Natural killer cell (primary cell): ENCODE measurements around the gene MED8. TPM values are rescaled to one million over a fixed set of nuclear protein-coding genes. Genes with fewer than 3 reads are reported as not detected.
A peak's percentile ranks its signal among the peaks of the same experiment; 100 is the strongest.

Source experiments
- ATAC-seq, 3 donors: fragments of 150-1000 bp in 2 of 3; fragments of 200-7000 bp in 1 of 3; cut with Tn5 transposase; 1 replicate in 1 of 3; 2 replicates in 2 of 3; pipeline ENCODE4 v1.10.0; 2021; ENCODE audit warnings: mild to moderate bottlenecking in 2 of 3, moderate library complexity in 2 of 3
- DNase-seq, 2 donors: peaks; one replicate each; pipeline versions ENCODE4 v3.0.0 to v3.0.0-alpha.2; 2013 to 2021; ENCODE audit warnings: mixed read lengths in 1 of 2
- H3K27ac ChIP-seq: one replicate; pipeline ENCODE4 v1.5.1; 2013; ENCODE audit warnings: mild to moderate bottlenecking, low read length
- H3K27me3 ChIP-seq: one replicate; pipeline ENCODE4 v1.6.1; 2013; ENCODE audit warnings: low read length; ENCODE audit not compliant: control insufficient read depth, insufficient read depth
- H3K36me3 ChIP-seq: one replicate; pipeline ENCODE4 v1.6.1; 2013; ENCODE audit warnings: low read length; ENCODE audit not compliant: control insufficient read depth, insufficient read depth
- H3K4me1 ChIP-seq: one replicate; pipeline ENCODE4 v1.6.1; 2013; ENCODE audit warnings: low read length; ENCODE audit not compliant: control insufficient read depth, insufficient read depth
- H3K4me3 ChIP-seq: one replicate; pipeline ENCODE4 v1.5.1; 2013; ENCODE audit warnings: low read length
- H3K9me3 ChIP-seq: one replicate; pipeline ENCODE4 v1.6.1; 2013; ENCODE audit warnings: low read length; ENCODE audit not compliant: control insufficient read depth, insufficient read depth
- H3K27ac Mint-ChIP-seq, 2 donors: one replicate each; pipeline ENCODE4 v1.8.0; 2022; ENCODE audit warnings: mild to moderate bottlenecking in 2 of 2, mixed read lengths in 2 of 2, moderate library complexity in 1 of 2
- H3K27me3 Mint-ChIP-seq, 2 donors: one replicate each; pipeline ENCODE4 v1.8.0; 2022; ENCODE audit warnings: low read depth in 2 of 2, mixed read lengths in 2 of 2
- H3K36me3 Mint-ChIP-seq: one replicate; pipeline ENCODE4 v1.8.0; 2022; ENCODE audit warnings: mixed read lengths
- H3K4me1 Mint-ChIP-seq, 2 donors: one replicate each; pipeline ENCODE4 v1.8.0; 2022; ENCODE audit warnings: mixed read lengths in 2 of 2
- H3K4me3 Mint-ChIP-seq: one replicate; pipeline ENCODE4 v1.8.0; 2022; ENCODE audit warnings: mild to moderate bottlenecking, moderate library complexity, mixed read lengths
- H3K9me3 Mint-ChIP-seq, 2 donors: one replicate each; pipeline ENCODE4 v1.8.0; 2022; ENCODE audit warnings: mixed read lengths in 2 of 2
- CTCF ChIP-seq: fragments of 200-600 bp; IDR thresholded peaks from one replicate; pipeline ENCODE4 v1.8.0; 2022; ENCODE audit warnings: antibody characterized with exemption
- WGBS: methylation state at CpG from one replicate; pipeline ENCODE4 v1.1.7; 2013; ENCODE audit warnings: missing lambda C conversion rate; ENCODE audit not compliant: insufficient coverage; 5-methylcytosine and 5-hydroxymethylcytosine counted together
- intact Hi-C: fragments of 100-400 bp; cut with micrococcal nuclease; formaldehyde crosslinking; loops from one replicate; pipeline ENCODE4 v1.14.2; 2022
- total RNA-seq, 4 donors: library from RNA; stranded (reverse); fragments of 120-200 nt in 1 of 4; gene quantifications; one replicate each; pipeline versions ENCODE4 v1.2.3 to v1.2.4, GENCODE V29; 2013 to 2022

Gene MED8
- total RNA-seq, 3 donors from 2014 or later (not counting 1 experiment from before 2014, with no cell fraction given) = 17.8 to 26.8 (median 22.0) TPM

- WGBS = no CpG with 5 or more reads among the region's 1 CpG
- intact Hi-C loops = no loop called here
- no peak for ATAC-seq
Observed at GRCh38 chr1:43350976-43351375, 38.6 kb downstream of the MED8 start.

GRCh38 chr1:43349594-43350306 lies 39.9 kb downstream of the MED8 start:
- H3K9me3 ChIP-seq = no peaks in the 10 kb centered on the region
- no peaks in the 10 kb centered on the region for H3K27me3 Mint-ChIP-seq
- TF ChIP-seq CTCF = no peak
- peaks cover 8 to 12% of the 10 kb centered on the region in 2 donors for H3K4me1 Mint-ChIP-seq
- H3K36me3 ChIP-seq = no peaks in the 10 kb centered on the region
- ATAC-seq = no peak
- no peak overlapping the region for H3K4me3 ChIP-seq
- H3K27ac Mint-ChIP-seq = peak overlapping the region; percentile 51 to 88
- no peaks in the 10 kb centered on the region for H3K9me3 Mint-ChIP-seq
- peaks cover 4% of the 10 kb centered on the region for H3K4me1 ChIP-seq
- H3K27me3 ChIP-seq = no peaks in the 10 kb centered on the region
- intact Hi-C loops = no loop called here
- H3K36me3 Mint-ChIP-seq = no peaks in the 10 kb centered on the region
- 85% methylated on average over 10 of the region's 11 CpGs for WGBS
- DNase-seq = no peak
- peak overlapping the region; percentile 67 for H3K27ac ChIP-seq
- H3K4me3 Mint-ChIP-seq = peak overlapping the region; percentile 71

More at GRCh38 chr1:43350976-43351375, 38.6 kb downstream of the MED8 start:
- Histone ChIP-seq H3K27me3 (no peaks in the 10 kb centered on the region), H3K36me3 (no peaks in the 10 kb centered on the region), H3K4me3 (no peak overlapping the region), H3K27ac (no peak overlapping the region), H3K9me3 (no peaks in the 10 kb centered on the region), H3K4me1 (peaks cover 4% of the 10 kb centered on the region)
- Mint-ChIP-seq H3K4me3 (no peak overlapping the region), H3K27me3 (no peaks in the 10 kb centered on the region), H3K36me3 (no peaks in the 10 kb centered on the region), H3K4me1 (peaks cover 8 to 12% of the 10 kb centered on the region in 2 donors), H3K27ac (no peak overlapping the region), H3K9me3 (no peaks in the 10 kb centered on the region)
- no peak for TF ChIP-seq CTCF
- no peak for DNase-seq

- intact Hi-C loops = no loop called here
- Histone ChIP-seq H3K9me3 (no peaks in the 10 kb centered on the region), H3K4me3 (peak overlapping the region; percentile 26), H3K27me3 (no peaks in the 10 kb centered on the region), H3K27ac (peak overlapping the region; percentile 67), H3K4me1 (peaks cover 4% of the 10 kb centered on the region), H3K36me3 (no peaks in the 10 kb centered on the region)
- no peaks in the 10 kb centered on the region for H3K27me3 Mint-ChIP-seq
- ATAC-seq (peak; percentile 90 to 92 (median 92)), DNase-seq (peak; percentile 45 to 79)
- TF ChIP-seq CTCF = no peak
- peak overlapping the region; percentile 51 to 88 for H3K27ac Mint-ChIP-seq
- H3K9me3 Mint-ChIP-seq = no peaks in the 10 kb centered on the region
- H3K4me1 Mint-ChIP-seq = peaks cover 8 to 12% of the 10 kb centered on the region in 2 donors
- H3K36me3 Mint-ChIP-seq = no peaks in the 10 kb centered on the region
- 67% methylated on average over 72 of the region's 72 CpGs for WGBS
- H3K4me3 Mint-ChIP-seq = peak overlapping the region; percentile 71
Observed at GRCh38 chr1:43348809-43349593, 40.6 kb downstream of the MED8 start.
